GM18507 (cell line): ENCODE results near the gene MACF1.
"Not testable (repeated sequence)": the region's sequence is repeated elsewhere in the genome, so short reads cannot be mapped to it uniquely, and the experiment has no call there.

Experiments used
- DNase-seq: peaks from one replicate; pipeline ENCODE4 v3.0.0; 2011; ENCODE audit warnings: low read depth; ENCODE audit not compliant: insufficient read length; ENCODE audit errors: extremely low spot score
- FAIRE-seq: peaks from 2 replicates; lab custom pipeline; 2011; peaks lifted over from hg19 to GRCh38; lab: Jason Lieb, UNC

Gene MACF1

DNA sequence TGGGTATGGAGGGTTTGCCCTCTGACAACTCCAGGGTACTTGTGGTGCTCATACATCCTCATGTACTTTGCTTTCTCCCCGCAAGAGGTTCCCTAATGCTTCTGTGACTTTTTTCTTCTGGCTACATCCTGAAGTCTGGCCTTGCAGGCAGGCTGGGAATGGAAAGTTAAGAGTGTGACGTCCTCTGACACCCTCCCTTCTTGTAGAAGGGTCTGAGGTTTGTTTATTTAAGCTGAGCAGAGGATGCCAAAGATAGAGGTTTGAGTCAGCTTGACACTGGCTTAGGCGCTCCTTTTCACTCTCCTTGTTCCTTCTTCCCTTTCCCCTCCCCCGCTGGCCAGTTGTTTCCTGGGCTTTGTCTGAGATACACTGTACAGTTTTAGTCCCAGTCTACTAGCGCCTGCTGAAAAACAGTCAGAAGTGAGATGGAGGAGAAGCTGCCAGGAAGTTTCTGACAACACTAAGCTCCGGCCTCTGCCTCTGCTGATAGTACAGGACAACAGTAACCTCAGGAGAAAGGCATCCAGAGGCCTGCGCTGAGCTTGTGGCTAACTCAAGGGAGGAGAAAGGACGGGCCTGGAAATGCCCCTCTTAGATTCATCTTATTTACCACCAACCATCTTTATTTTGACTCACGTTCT is at the start of gene MACF1:
Gene MACF1, plus strand, starts transcription at position 255 of the 641 bp plus-strand sequence. Its CDS starts 328 bp downstream, at position 583.
- DNase-seq (no peak), FAIRE-seq (no peak)

DNA sequence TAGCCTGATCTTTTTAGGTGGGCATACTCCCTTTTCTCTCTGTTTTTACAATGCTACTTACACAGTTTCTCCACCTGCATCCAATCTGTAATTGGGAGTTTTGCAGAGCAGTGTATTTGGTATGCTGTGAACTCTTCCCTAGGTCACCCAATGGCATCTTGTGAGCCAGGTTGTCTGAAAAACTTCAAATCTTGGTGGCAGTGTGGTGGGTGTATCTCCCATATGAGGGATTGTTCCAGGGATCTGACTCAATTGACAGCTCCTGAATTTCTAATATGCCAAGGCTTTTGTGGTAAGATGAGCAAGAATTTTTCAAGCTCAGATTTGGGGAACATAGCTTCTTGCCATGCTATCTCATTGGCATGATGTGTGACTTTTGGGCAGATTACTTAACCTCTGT is 47.2 kb upstream of the MACF1 start:
- no peak for FAIRE-seq
- DNase-seq, result no peak

GRCh38 chr1:39158327-39159086 is 46.0 kb upstream of the MACF1 start:
- peak; percentile 5 for DNase-seq
- FAIRE-seq, result peak; percentile 21

DNA sequence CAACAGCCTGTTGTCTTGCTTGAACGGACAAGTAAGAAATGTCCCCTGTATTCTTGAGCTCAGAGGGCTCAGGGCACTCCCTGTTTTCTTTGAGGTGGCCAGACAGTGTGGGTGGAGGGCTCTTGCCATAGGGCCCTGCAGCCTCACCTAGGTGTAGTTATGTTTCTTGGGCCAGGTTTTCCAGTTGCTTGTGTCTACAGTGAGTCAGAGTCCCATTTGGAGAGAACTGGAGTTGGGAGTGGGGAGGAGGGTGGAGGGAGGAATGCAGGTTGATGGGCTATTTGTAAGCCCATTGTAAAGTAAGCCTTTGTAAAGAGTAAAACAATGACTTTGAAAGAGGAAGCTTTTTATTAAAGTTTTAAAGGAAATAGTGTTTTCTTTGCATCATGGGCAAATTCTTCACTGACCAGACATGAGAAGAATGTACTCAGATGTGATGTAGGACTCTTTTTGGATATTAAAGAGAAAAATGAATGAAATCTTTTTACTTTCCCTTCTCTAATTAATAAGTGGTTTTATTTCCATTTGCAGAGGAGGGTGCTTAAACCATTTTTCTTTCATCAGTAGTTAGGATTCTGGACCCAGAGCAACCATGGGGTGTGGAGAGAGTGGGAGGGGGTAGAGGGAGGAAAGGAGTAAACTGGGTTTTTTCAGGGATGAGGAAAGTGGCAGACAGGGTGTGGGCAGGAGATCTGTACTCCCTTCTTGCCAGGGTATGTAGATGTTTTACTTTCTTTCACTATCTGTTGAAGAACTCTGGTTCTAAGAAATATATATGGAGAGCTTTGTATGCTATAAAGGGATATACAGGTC is 45.1 kb upstream of the MACF1 start:
- DNase-seq (no peak), FAIRE-seq (no peak)

DNA sequence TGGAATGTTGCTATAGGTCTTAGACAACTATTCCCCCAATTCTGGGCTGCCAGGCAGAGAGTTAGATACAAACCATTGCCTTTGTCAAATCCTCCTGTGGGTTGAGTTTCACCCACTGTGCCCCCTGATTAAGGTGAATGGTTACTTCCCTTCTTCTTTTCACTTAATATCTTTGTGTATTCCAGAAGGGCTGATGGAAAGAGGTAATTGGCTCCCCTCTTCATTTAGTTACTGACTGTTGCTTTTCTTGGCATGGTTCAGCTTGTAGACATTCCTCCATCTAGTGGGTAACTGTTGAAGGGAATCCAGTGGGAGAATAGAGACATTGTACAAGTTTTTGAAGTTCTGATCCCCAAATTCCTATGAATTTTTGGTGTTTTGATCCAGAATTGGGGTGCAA is 43.8 kb upstream of the MACF1 start:
- FAIRE-seq (no peak), DNase-seq (no peak)

DNA sequence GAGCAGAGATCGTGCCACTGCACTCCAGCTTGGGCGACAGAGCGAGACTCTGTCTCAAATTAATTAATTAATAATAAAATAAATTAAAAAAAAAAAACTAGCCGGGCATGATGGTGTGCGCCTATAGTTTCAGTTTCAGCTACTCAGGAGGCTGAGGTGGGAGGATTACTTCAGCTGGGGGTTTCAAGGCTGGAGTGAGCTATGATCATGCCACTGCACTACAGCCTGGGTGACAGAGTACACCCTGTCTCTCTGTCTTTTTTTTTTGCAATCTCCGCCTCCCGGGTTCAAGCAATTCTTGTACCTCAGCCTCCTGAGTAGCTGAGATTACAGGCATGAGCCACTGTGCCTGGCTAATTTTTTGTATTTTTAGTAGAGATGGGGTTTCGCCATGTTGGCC is 42.7 kb upstream of the MACF1 start:
- not testable (repeated sequence) for FAIRE-seq, DNase-seq

GRCh38 chr1:39163469-39163868 is 41.0 kb upstream of the MACF1 start:
- FAIRE-seq, result no peak
- DNase-seq, result no peak

- DNase-seq (no peak), FAIRE-seq (no peak)
These were observed 40.2 kb upstream of the MACF1 start for GRCh38 chr1:39164256-39164655.

- DNase-seq, result no peak
- no peak for FAIRE-seq
These were observed 39.4 kb upstream of the MACF1 start for GRCh38 chr1:39165049-39165448.

DNA sequence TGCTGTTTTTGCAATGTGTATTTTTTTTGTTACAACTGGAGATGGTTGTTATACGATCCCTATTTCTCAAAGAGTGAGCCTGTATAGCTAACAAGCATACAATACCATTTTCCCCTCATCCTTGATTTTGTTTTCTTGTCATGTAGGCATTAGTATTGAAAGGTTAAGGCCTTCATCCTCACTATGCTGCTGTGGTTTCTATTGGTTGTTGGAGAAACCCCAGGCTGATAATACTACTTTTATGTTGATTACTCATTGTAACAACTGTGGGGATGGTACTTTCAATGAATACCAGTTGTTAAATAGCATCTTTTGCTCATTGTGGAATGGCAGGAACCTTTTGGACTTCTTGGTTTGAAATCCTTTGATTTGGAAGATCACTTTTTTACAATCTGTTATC is 39.0 kb upstream of the MACF1 start:
- FAIRE-seq (no peak), DNase-seq (no peak)

DNA sequence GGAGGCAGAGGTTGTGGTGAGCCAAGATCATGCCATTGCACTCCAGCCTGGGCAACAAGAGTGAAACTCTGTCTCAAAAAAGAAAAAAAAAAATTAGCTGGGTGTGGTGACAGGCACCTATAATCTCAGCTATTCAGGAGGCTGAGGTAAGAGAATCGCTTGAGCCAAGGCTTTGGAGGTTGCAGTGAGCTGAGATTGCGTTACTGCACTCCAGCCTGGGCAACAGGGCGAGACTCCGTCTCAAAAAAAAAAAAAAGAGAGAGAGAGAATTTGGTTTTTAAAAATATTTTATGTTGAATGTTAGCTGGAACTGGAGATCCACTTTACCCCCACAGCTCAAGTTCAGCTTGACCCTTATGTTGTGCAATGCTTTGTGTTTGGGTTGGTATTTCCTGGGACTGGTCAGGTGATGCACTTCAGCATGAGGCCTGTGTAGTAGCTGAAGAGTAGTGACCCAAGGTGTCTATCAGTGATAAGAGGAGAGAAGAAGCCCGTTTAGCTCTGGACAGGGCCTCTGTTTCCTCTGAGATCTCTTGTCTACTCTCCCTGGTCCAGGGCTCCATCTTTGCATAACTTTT is 36.8 kb upstream of the MACF1 start:
- FAIRE-seq (no peak), DNase-seq (no peak)

DNA sequence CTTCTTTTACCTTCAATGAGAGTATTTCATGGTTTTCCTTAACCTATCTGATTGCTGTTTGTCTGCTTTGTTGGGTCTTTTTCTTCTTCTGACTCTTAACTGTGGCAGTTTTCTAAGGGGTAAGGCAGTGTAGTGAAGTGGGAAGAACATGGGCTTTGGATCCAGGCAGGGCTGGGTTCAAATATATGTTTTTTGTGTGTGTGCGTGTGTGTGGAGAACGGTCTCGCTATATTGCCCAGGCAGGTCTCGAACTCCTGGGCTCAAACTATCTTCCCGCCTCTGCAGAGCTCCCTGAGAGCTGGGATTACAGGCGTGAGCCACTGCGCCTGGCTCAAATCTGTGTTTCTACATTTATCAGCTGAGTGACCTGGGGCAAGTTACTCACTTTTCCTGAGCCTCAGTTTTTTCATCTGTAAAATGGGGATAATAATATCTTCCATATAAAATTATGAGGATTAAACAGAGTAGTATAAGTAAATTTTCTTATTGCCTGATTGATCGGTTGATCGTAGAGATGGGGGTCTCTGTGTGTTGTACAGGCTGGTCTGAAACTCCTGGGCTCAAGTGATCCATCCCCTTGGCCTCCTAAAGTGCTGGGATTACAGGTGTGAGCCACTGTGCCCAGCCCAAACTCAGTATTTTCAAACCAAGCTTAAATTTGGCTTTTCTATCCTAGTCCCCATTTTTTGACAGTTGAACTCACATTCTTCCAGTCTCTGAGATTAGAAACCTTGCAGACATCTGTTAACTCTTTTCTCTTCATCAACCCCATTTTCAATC is 36.0 kb upstream of the MACF1 start:
- FAIRE-seq (no peak), DNase-seq (no peak)

DNA sequence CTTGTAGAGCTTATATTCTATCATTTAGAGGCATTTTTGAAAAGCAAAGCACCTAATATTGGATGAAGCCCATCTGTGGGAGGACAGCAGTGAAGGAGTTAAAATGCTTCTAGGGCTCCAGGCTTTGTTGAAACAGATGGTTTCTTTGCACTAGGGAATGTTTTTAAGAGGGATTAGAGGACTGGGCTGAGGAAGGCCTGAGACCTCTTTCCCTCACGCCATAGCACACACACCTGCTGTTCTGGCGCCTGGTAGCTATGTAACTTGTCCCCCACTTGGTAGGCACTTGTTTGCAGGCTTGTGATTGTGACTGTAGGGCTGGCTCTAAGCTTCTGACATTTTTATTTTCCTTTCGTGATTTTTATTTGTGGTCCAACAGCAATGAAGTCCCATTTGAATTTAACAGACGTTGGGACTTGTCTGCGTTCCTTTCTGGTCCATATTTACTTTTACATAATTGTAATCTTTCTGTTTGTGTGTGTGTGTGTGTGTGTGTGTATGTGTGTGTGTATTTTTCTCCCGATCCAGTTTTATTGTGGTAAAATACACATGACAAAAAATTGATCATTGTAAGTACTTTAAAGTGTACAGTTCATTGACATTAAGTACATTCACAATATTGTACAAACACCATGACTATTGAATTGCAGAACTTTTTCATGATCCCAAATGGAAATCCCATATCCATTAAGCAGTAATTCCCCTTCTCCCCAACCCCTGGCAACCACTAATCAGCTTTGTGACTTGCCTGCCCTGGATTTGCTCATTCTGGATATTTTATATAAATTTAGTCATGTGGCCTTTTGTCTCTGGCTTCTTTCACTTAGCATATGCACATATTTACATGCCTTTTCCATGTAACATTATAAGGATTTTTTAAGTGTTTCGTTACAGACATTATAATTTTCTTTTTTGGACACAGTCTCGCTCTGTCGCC is 33.5 kb upstream of the MACF1 start:
- FAIRE-seq (no peak), DNase-seq (no peak)

- DNase-seq (no peak), FAIRE-seq (no peak)
These were observed 31.1 kb upstream of the MACF1 start for GRCh38 chr1:39173119-39173994.

DNA sequence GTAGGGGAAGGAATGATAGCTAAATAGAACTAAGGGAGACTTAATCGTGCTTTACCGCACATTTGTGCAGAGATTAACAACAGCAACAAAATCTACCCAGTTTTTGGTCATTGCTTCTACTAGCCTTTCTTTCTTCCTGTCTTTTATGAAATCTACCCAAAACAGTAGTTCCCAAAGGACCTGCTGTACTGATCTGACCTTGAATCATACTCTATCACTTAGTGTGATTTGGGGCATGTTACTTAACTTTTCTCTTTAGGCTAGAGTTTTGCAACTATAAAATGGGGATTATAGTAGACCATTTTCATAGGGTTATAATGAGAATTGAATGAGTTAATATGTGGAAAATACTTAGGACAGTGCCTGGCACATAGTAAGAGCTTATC is 30.5 kb upstream of the MACF1 start:
- DNase-seq, result no peak
- FAIRE-seq, result no peak

DNA sequence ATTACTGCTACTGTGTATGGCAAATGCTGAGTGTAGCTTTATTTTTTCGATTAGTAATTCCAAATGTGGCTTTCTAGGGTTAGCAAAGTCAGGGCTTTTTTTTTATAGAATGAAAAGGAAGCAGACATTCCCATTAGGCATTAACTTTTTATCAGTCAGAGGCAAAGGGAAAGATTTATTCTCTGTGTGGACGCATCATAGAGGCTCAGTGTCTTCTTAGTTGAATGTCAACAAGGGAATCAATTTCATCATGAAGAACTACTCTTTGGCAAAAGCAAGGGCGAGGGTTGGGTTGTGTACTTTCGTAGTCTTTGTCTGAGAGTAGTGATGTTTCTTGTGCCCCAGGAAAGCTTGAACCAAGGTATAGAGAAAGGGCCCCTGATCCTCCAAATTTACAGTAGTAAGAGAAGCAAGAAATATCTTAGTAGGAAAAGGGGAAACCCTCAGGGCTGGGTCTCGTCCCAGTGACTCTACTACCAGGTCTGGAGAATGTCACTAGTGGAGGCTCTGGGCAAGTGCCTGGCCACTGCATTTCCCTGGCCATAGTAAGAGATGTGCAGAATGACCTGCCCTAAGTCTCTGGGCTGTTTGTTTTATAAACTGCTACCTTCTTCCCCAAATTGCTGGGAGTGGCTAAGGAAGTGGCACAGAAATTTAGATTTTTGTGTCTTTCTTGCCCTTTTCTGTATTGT is 30.0 kb upstream of the MACF1 start:
- no peak for FAIRE-seq
- no peak for DNase-seq

DNA sequence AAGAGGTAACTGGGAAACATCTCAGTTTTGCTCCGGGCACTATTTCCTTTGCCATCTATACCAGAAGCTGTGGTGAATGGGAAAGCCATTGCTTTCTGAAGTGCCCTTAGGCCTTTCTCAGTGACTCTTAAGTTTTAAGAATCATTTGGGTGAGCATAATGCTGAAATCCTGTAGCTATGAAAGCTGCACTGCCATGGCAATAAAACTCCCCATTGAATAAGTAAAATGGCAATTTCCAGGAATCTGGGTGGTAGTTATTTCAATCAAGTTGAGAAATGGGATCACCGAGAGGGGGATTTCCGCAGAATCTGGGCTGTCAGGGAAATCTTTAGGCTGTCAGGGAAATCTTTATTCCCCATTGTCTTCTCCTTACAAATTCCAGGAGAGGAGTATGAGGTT is 26.8 kb upstream of the MACF1 start:
- FAIRE-seq (no peak), DNase-seq (no peak)
